Measurements from ENCODE around the gene PIK3CG. TPM values are rescaled to one million over a fixed set of nuclear protein-coding genes. Genes with fewer than 3 reads are reported as not detected.

PIK3CG gene
- total RNA-seq, 1 experiment from 2014 or later: 0.05 TPM

GRCh38 chr7:106926892-106927291 is 61.8 kb downstream of the PIK3CG start:
- Histone ChIP-seq H3K36me3 (ENCODE audit: control insufficient read depth in 1 of 2, insufficient read depth in 2 of 2, low read length in 2 of 2) (no peaks in the 10 kb centered on the region), H3K9me3 (ENCODE audit: control insufficient read depth in 1 of 2, insufficient read depth in 1 of 2, low read depth in 1 of 2, low read length in 2 of 2) (no peaks in the 10 kb centered on the region), H3K4me2 (ENCODE audit: low read length) (no peak overlapping the region), H3K79me2 (ENCODE audit: insufficient read depth, low read length) (no peaks in the 10 kb centered on the region), H3K27me3 (ENCODE audit: insufficient read depth, low read length) (no peaks in the 10 kb centered on the region), H3K9ac (ENCODE audit: low read length) (no peak overlapping the region), H2AFZ (ENCODE audit: low read depth, low read length, poor library complexity, severe bottlenecking) (no peak overlapping the region), H4K20me1 (ENCODE audit: insufficient read depth) (no peaks in the 10 kb centered on the region), H3K4me1 (ENCODE audit: control insufficient read depth in 1 of 2, insufficient read depth in 2 of 2, low read length in 2 of 2) (no peaks in the 10 kb centered on the region), H3K27ac (ENCODE audit: low read depth, low read length) (no peak overlapping the region), H3K9me2 (ENCODE audit: insufficient read depth) (no peaks in the 10 kb centered on the region), H3K4me3 (replicated peaks in 1 of 2; ENCODE audit: low read depth in 1 of 2, low read length in 2 of 2) (no peak overlapping the region)
- intact Hi-C loops (cut with micrococcal nuclease): no loop called here
- ChIA-PET RAD21 (ENCODE audit: low non-redundant PET in 1 of 2, low total read pairs in 2 of 2, uncharacterized antibody in 2 of 2, unreplicated experiment in 2 of 2) (no interaction called here), CTCF (no interaction called here), POLR2A (no interaction called here)
- TF ChIP-seq EZH2phosphoT487 (IDR thresholded peaks at IDR 0.05; ENCODE audit: borderline replicate concordance) (no peak), ELF1 (IDR thresholded peaks at IDR 0.05; ENCODE audit: borderline replicate concordance, low read depth) (no peak), RAD21 (IDR thresholded peaks at IDR 0.05; ENCODE audit: low read depth) (no peak), EZH2 (IDR thresholded peaks at IDR 0.05) (no peak), SIN3A (IDR thresholded peaks at IDR 0.05; ENCODE audit: low read depth) (no peak), REST (IDR thresholded peaks at IDR 0.05; ENCODE audit: low read depth) (no peak), JUND (IDR thresholded peaks at IDR 0.05) (no peak), SRF (IDR thresholded peaks at IDR 0.05; ENCODE audit: low read depth) (no peak), YY1 (IDR thresholded peaks at IDR 0.05; ENCODE audit: extremely low read depth, insufficient replicate concordance, low read depth, low read length) (no peak), ATF3 (IDR thresholded peaks at IDR 0.05) (no peak), POLR2AphosphoS5 (IDR thresholded peaks at IDR 0.05; ENCODE audit: low read depth, low read length) (no peak), EGR1 (IDR thresholded peaks at IDR 0.05; ENCODE audit: low read depth) (no peak), CEBPB (IDR thresholded peaks at IDR 0.05; ENCODE audit: low read depth) (no peak), MAX (IDR thresholded peaks at IDR 0.05) (no peak), CBX3 (IDR thresholded peaks at IDR 0.05; ENCODE audit: low read depth) (no peak)
- no peak for DNase-seq (ENCODE audit: low read depth, low spot score)
- no TSS peak for BruUV-seq (replicated peaks)
- no peak for ATAC-seq

Data from HCT116 (cell line).